Measurements from ENCODE around the gene ERVMER34-1. TPM values are rescaled to one million over a fixed set of nuclear protein-coding genes. Genes with fewer than 3 reads are reported as not detected.
A peak's percentile ranks its signal among the peaks of the same experiment; 100 is the strongest.

The ERVMER34-1 gene
- total RNA-seq, 2 donors from 2014 or later: not detected

DNA sequence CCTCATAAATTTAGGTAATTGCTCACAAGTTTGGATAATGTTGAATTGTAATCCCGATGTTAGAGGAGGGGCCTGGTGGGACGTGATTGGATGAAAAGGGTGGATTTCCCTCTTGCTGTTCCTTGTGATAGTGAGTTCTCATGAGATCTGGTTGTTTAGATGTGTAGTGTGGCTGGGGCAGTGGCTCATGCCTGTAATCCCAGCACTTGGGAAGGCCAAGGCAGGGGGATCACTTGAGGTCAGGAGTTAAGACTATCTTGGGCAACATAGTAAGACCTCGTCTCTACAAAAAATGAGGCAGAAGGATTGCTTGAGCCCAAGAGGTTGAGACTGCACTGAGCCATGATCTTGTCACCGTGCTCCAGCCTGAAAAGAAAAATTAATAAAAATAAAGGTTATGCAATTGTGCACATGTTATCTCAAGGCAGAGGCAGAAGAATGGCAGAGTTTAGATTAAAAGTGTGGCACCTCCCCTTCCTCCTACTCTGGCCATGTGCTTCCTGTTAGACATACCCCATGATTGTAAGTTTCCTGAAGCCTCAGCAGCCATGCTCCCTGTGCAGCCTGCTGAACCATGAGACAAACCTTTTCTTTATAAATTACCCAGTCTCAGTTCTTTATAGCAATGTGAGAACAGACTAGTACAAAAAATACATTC, 36.5 kb downstream of the ERVMER34-1 start:
- H3K9me3 ChIP-seq (ENCODE audit: control insufficient read depth, low read length, poor library complexity, severe bottlenecking): no peaks in the 10 kb centered on the region
- peaks cover 31% of the 10 kb centered on the region for H3K4me1 Mint-ChIP-seq
- peak overlapping the region; percentile 91 for H3K4me3 Mint-ChIP-seq
- ATAC-seq: no peak
- DNase-seq: no peak
- H3K27ac Mint-ChIP-seq: peak overlapping the region; percentile 78
- H3K27me3 Mint-ChIP-seq: no peaks in the 10 kb centered on the region
- peaks cover 4% of the 10 kb centered on the region for H3K36me3 Mint-ChIP-seq (ENCODE audit: low read depth)

DNA sequence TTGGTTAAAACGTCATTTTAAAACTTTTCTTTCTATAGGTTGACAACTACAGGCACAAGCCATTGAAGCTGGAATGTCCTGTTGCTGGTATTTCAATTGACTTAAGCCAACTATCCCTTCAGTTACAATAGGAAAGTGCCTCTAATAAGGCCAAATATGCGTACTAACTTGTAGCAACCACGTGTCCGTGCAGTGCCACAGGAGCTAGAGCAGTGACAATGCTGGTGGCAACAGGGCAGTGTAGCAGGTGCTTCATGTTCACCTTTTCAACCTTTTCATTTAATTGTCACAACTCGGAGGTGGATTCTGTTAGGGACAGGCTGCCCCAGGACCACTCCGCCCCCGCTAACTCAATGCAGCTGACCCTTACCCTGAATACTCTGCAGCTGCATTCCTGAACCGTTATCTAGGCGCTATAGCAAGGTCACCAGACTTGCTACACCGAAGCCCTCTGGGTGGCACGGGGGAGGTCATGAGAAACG, 37.7 kb downstream of the ERVMER34-1 start:
- Mint-ChIP-seq H3K4me1 (peaks cover 31% of the 10 kb centered on the region), H3K27me3 (no peaks in the 10 kb centered on the region), H3K36me3 (ENCODE audit: low read depth) (peaks cover 4% of the 10 kb centered on the region), H3K4me3 (peak overlapping the region; percentile 91), H3K27ac (peak overlapping the region; percentile 78)
- DNase-seq (no peak), ATAC-seq (no peak)
- H3K9me3 ChIP-seq (ENCODE audit: control insufficient read depth, low read length, poor library complexity, severe bottlenecking): no peaks in the 10 kb centered on the region

DNA sequence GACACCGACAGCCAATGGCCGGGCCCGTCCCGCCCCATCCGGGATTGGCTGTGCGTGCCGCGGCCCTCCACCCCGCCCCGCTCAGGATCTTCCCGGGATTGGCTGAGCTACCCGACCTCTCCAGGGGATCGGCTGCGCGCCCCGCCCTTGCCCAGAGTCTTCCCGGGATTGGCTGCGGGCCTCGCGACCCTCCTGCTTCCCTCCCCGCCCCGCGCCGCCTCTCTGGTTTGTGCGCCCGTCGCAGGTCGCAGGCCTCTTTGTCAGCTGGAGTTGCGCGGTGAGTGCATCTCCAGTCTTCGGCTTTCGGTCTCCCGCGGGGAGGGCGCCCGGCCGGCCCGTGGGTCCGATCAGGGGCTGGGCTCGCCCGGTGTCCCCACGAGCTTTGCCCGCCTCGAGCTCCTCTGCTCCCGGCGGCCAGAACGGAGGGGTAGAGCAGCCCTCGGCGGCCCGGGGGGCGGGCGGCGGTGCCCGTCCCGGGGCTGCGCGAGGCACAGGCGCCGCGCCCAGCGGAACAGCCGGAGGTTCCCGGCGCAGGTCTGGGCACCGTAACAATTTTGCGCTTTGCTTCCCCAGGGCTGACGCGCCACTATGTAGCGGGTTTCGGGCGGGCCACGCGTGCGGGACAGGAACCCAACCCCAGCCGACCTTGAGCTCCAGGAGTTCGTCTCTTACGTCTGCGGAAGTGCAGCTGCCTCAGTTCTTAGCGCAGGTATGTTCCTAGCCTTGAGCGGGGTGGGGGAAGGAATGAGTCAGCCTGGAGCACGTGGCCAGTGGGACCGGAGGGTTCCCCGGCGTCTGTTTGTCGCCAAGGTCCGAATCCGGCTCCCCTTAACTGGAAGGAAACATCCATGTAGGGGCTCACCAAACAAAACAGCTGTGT, 38.7 kb downstream of the ERVMER34-1 start:
- H3K9me3 ChIP-seq (ENCODE audit: control insufficient read depth, low read length, poor library complexity, severe bottlenecking): no peaks in the 10 kb centered on the region
- DNase-seq: peak; percentile 92 to 94 (median 93)
- Mint-ChIP-seq H3K27ac (peak overlapping the region; percentile 90), H3K4me3 (peak overlapping the region; percentile 91), H3K4me1 (peaks cover 31% of the 10 kb centered on the region), H3K27me3 (no peaks in the 10 kb centered on the region), H3K36me3 (ENCODE audit: low read depth) (peaks cover 4% of the 10 kb centered on the region)
- ATAC-seq: peak; percentile 93

- peaks cover 4% of the 10 kb centered on the region for H3K36me3 Mint-ChIP-seq (ENCODE audit: low read depth)
- DNase-seq: no peak
- H3K27ac Mint-ChIP-seq: peak overlapping the region; percentile 27
- H3K4me1 Mint-ChIP-seq: peaks cover 31% of the 10 kb centered on the region
- no peaks in the 10 kb centered on the region for H3K27me3 Mint-ChIP-seq
- peak overlapping the region; percentile 91 for H3K4me3 Mint-ChIP-seq
- no peaks in the 10 kb centered on the region for H3K9me3 ChIP-seq (ENCODE audit: control insufficient read depth, low read length, poor library complexity, severe bottlenecking)
- ATAC-seq: peak; percentile 0
Observed at GRCh38 chr4:52711834-52712250, 39.4 kb downstream of the ERVMER34-1 start.

DNA sequence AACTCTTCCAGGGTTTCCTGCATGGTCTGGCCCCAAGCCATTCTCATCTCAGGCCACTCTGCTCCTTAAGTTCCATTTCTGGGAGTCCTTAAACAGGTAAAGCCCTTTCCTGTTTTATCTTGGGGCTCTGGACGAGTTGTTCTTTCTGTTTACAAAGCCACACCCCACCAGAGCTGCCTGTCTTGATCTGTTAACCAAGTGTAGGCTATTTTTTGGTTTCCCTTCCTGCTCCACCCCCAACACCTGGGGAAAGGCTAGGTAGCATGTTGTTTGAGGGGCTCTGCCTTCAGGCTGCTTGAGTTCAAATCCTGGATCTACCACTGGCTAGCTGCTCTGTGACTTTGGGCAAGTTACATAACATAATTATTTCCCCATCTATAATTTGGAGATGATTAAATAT, 40.0 kb downstream of the ERVMER34-1 start:
- Mint-ChIP-seq H3K4me1 (peaks cover 31% of the 10 kb centered on the region), H3K27ac (peak overlapping the region; percentile 27), H3K4me3 (no peak overlapping the region), H3K27me3 (no peaks in the 10 kb centered on the region), H3K36me3 (ENCODE audit: low read depth) (peaks cover 4% of the 10 kb centered on the region)
- ATAC-seq (no peak), DNase-seq (no peak)
- H3K9me3 ChIP-seq (ENCODE audit: control insufficient read depth, low read length, poor library complexity, severe bottlenecking): no peaks in the 10 kb centered on the region

DNA sequence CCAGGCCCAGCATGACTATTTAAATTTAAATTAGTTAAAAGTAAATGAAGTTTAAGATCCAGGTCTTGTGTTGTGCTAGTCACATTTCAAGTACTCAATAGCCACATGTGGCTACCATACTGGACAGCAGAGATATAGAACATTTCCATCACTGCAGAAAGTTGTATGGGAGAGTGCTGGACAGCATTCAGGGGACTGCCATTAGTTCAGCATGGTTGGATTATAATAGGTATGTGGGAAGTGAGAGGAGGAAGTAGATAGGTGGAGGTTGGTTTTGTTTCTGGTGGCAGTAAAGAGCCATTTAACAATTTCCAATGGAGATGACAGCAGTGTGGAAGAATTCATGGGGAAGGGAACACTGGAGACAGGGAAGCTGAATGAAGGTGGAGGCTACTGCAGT, 42.1 kb downstream of the ERVMER34-1 start:
- no peaks in the 10 kb centered on the region for H3K9me3 ChIP-seq (ENCODE audit: control insufficient read depth, low read length, poor library complexity, severe bottlenecking)
- Mint-ChIP-seq H3K36me3 (ENCODE audit: low read depth) (no peaks in the 10 kb centered on the region), H3K4me3 (no peak overlapping the region), H3K27ac (no peak overlapping the region), H3K4me1 (peaks cover 20% of the 10 kb centered on the region), H3K27me3 (no peaks in the 10 kb centered on the region)
- no peak for DNase-seq
- ATAC-seq: no peak

DNA sequence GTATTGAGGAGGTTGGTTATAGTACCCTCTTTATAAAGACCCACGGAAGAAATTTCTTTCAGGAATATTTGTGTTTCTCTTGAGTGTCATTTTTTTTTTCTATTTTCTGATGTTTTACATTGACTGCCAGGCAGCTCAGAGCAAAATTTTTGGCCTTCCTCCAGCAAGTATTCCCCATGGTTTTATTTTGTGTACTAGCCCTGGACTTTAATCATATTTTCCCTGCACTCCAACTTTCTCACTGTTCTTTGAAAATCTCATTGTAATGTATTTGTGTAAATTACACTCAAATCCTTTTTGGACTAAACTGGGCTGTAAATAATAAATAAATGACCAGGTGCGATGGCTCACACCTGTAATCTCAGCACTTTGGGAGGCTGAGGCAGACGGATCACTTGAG, 46.6 kb downstream of the ERVMER34-1 start:
- Mint-ChIP-seq H3K27ac (no peak overlapping the region), H3K36me3 (ENCODE audit: low read depth) (no peaks in the 10 kb centered on the region), H3K27me3 (no peaks in the 10 kb centered on the region), H3K4me1 (no peaks in the 10 kb centered on the region), H3K4me3 (no peak overlapping the region)
- ATAC-seq (no peak), DNase-seq (no peak)
- H3K9me3 ChIP-seq (ENCODE audit: control insufficient read depth, low read length, poor library complexity, severe bottlenecking): no peaks in the 10 kb centered on the region

GRCh38 chr4:52704133-52704532, 47.1 kb downstream of the ERVMER34-1 start:
- DNase-seq: no peak
- H3K36me3 Mint-ChIP-seq (ENCODE audit: low read depth): no peaks in the 10 kb centered on the region
- no peaks in the 10 kb centered on the region for H3K27me3 Mint-ChIP-seq
- no peak overlapping the region for H3K27ac Mint-ChIP-seq
- H3K4me3 Mint-ChIP-seq: no peak overlapping the region
- no peaks in the 10 kb centered on the region for H3K9me3 ChIP-seq (ENCODE audit: control insufficient read depth, low read length, poor library complexity, severe bottlenecking)
- no peak for ATAC-seq
- H3K4me1 Mint-ChIP-seq: no peaks in the 10 kb centered on the region

GRCh38 chr4:52701207-52701606, 50.0 kb downstream of the ERVMER34-1 start:
- H3K9me3 ChIP-seq (ENCODE audit: control insufficient read depth, low read length, poor library complexity, severe bottlenecking): no peaks in the 10 kb centered on the region
- DNase-seq (no peak), ATAC-seq (no peak)
- peaks cover 11% of the 10 kb centered on the region for H3K4me1 Mint-ChIP-seq
- no peaks in the 10 kb centered on the region for H3K27me3 Mint-ChIP-seq
- H3K36me3 Mint-ChIP-seq (ENCODE audit: low read depth): no peaks in the 10 kb centered on the region
- no peak overlapping the region for H3K4me3 Mint-ChIP-seq
- H3K27ac Mint-ChIP-seq: no peak overlapping the region

GRCh38 chr4:52694936-52695335, 56.3 kb downstream of the ERVMER34-1 start:
- H3K27me3 Mint-ChIP-seq: no peaks in the 10 kb centered on the region
- DNase-seq (no peak), ATAC-seq (no peak)
- no peak overlapping the region for H3K27ac Mint-ChIP-seq
- peaks cover 3% of the 10 kb centered on the region for H3K9me3 ChIP-seq (ENCODE audit: control insufficient read depth, low read length, poor library complexity, severe bottlenecking)
- H3K4me3 Mint-ChIP-seq: no peak overlapping the region
- peaks cover 13% of the 10 kb centered on the region for H3K4me1 Mint-ChIP-seq
- no peaks in the 10 kb centered on the region for H3K36me3 Mint-ChIP-seq (ENCODE audit: low read depth)

DNA sequence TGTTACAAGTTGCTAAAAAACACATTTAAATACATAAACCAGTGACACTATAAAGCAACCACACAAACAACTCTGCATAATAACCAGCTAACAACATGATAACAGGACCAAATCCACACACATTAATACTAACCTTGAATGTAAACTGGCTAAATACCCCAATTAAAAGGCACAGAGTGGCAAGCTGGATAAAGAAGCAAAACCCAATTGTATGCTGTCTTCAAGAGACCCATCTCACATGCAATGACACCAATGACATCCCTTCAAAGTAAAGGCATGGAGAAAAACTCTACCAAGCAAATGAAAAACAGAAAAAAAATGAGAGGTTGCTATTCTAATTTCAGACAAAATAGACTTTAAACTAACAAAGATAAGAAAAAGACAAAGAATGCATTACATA, 57.7 kb downstream of the ERVMER34-1 start:
- H3K4me1 Mint-ChIP-seq: peaks cover 13% of the 10 kb centered on the region
- H3K27ac Mint-ChIP-seq: no peak overlapping the region
- H3K4me3 Mint-ChIP-seq: no peak overlapping the region
- no peaks in the 10 kb centered on the region for H3K27me3 Mint-ChIP-seq
- no peaks in the 10 kb centered on the region for H3K36me3 Mint-ChIP-seq (ENCODE audit: low read depth)
- no peak for ATAC-seq
- no peak for DNase-seq
- peaks cover 3% of the 10 kb centered on the region for H3K9me3 ChIP-seq (ENCODE audit: control insufficient read depth, low read length, poor library complexity, severe bottlenecking)

All from T-helper 17 cell (primary cell).